Measurements from ENCODE around the gene FAM107A. TPM values are rescaled to one million over a fixed set of nuclear protein-coding genes. Genes with fewer than 3 reads are reported as not detected.

FAM107A gene
- total RNA-seq, 1 donor from 2014 or later, result 0.63 TPM

DNA sequence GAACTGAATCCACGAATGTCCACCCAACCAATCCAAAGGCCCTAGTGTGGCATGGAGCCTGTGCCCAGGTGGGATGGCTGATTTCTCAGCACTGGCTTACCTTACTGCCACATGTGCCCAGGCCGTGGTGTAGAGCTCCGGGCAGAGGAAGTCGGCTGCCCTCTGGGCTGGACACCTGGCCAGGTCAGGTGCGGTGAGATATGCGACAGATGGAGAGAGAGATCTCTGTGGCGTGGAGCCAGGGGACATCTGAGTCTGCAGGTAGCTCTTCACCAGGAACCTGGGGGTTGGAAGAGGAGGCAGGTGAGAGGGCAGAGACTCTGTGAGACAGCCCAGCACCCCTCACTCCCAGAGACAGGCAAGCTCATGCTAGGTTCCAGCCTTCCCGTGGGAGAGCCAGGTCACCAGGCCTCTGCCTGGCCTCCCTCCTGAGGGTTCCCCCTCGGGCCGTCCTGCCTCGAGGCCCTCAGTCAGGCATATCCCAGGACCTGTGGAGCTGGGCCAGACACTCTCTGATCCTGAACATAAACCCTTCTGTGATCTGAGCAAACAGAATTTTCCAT is 52.8 kb downstream of the FAM107A start:
- Histone ChIP-seq H3K4me3 (ENCODE audit: low read depth, low read length) (no peak overlapping the region), H3K36me3 (ENCODE audit: control insufficient read depth, insufficient read depth, low read length) (no peaks in the 10 kb centered on the region), H3K27me3 (ENCODE audit: control insufficient read depth, insufficient read depth, low read length) (no peaks in the 10 kb centered on the region)
- DNase-seq (ENCODE audit: low read depth), result no peak
- TF ChIP-seq, protein P1, sequence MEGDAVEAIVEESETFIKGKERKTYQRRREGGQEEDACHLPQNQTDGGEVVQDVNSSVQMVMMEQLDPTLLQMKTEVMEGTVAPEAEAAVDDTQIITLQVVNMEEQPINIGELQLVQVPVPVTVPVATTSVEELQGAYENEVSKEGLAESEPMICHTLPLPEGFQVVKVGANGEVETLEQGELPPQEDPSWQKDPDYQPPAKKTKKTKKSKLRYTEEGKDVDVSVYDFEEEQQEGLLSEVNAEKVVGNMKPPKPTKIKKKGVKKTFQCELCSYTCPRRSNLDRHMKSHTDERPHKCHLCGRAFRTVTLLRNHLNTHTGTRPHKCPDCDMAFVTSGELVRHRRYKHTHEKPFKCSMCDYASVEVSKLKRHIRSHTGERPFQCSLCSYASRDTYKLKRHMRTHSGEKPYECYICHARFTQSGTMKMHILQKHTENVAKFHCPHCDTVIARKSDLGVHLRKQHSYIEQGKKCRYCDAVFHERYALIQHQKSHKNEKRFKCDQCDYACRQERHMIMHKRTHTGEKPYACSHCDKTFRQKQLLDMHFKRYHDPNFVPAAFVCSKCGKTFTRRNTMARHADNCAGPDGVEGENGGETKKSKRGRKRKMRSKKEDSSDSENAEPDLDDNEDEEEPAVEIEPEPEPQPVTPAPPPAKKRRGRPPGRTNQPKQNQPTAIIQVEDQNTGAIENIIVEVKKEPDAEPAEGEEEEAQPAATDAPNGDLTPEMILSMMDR (IDR thresholded peaks at IDR 0.05; ENCODE audit: insufficient read depth, low read length, poor library complexity, severe bottlenecking), result no peak

DNA sequence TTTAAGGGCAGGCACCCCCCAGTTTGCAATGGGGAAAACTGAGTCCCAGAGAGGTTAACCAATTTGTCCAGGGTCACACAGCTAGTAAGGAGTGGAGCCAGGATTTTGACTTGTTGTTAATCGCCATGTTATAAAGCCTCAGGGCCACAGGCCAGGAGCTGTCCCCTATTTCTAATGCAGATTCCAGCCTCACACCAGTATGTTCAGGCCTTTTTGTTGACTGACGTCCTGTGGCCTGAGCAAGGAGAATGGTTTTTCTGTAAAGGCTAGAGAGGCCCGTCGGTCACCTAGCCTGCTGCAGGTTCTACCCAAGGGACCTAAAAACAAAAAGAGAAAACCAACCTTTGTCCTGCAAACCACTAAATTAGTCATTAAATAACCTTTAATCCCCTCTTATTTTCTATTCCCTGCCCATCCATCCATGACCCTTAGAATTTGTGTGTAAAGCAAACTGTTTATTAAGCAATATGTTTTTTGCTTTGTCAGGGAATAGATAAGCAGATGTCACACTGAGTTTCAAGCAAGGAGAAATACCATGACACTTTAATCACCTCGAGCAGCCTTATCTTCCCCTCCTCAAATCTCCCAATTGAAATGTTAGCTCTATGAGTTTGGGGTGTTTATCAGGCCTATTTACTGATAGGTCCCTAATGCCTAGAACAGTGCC is 54.3 kb downstream of the FAM107A start:
- no peaks in the 10 kb centered on the region for H3K27me3 ChIP-seq (ENCODE audit: control insufficient read depth, insufficient read depth, low read length)
- no peaks in the 10 kb centered on the region for H3K36me3 ChIP-seq (ENCODE audit: control insufficient read depth, insufficient read depth, low read length)
- H3K4me3 ChIP-seq (ENCODE audit: low read depth, low read length), result no peak overlapping the region
- TF ChIP-seq, protein P1 (IDR thresholded peaks at IDR 0.05; ENCODE audit: insufficient read depth, low read length, poor library complexity, severe bottlenecking), result no peak
- DNase-seq (ENCODE audit: low read depth), result no peak

DNA sequence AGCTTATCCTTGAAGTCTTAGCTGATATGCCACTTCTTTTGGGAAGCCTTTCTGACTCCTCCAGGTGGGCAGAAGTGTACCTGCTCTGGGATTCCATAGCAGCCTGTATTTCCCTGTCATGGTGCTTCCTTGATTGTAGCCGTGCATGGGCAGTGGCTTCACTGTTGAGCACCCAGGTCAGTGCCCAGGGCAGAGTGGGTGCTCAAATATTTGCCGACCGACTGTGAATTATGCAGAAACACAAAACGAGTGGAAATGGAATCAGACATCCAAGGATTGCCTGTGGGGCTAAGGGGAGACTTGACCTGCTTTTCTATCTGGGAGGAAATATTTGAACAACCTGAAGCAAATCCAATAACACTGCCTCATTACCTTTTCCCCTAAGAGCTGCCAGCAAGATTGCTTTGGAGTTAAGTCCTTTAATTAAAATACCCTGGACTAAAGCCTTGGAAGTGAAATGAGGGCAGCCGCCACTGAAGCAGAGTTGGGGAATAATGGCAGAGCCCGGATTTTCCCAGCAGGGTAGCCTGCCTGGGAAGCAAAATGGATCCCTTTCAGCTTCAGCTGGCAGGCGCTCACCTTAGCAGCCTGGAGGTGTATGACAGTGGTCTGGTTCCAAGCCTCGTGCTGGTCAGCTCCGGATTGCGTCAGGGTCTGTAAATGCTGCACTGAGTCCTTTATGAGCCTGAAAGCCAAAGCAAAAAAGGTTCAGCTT is 55.1 kb downstream of the FAM107A start:
- DNase-seq (ENCODE audit: low read depth), result no peak
- Histone ChIP-seq H3K4me3 (ENCODE audit: low read depth, low read length) (no peak overlapping the region), H3K27me3 (ENCODE audit: control insufficient read depth, insufficient read depth, low read length) (no peaks in the 10 kb centered on the region), H3K36me3 (ENCODE audit: control insufficient read depth, insufficient read depth, low read length) (no peaks in the 10 kb centered on the region)
- TF ChIP-seq, protein P1 (IDR thresholded peaks at IDR 0.05; ENCODE audit: insufficient read depth, low read length, poor library complexity, severe bottlenecking), result no peak

DNA sequence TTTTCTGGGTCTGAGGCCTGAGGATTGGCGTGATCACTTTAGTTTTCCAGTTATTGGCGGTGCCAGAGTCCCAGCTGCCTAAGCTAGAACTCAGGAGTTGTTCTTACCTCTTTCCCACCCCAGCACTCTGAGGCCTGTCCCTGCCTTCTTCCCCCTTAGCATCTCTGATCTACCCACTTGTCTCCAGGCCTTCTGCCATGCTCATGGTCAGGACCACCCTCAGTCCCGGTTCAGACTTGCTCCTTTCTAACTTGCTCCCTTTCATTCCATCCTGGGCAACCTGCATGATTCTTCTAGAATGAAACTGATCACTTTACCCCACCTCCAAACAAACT is 55.9 kb downstream of the FAM107A start:
- TF ChIP-seq, protein P1 (IDR thresholded peaks at IDR 0.05; ENCODE audit: insufficient read depth, low read length, poor library complexity, severe bottlenecking), result no peak
- Histone ChIP-seq H3K4me3 (ENCODE audit: low read depth, low read length) (no peak overlapping the region), H3K36me3 (ENCODE audit: control insufficient read depth, insufficient read depth, low read length) (no peaks in the 10 kb centered on the region), H3K27me3 (ENCODE audit: control insufficient read depth, insufficient read depth, low read length) (no peaks in the 10 kb centered on the region)
- no peak for DNase-seq (ENCODE audit: low read depth)

DNA sequence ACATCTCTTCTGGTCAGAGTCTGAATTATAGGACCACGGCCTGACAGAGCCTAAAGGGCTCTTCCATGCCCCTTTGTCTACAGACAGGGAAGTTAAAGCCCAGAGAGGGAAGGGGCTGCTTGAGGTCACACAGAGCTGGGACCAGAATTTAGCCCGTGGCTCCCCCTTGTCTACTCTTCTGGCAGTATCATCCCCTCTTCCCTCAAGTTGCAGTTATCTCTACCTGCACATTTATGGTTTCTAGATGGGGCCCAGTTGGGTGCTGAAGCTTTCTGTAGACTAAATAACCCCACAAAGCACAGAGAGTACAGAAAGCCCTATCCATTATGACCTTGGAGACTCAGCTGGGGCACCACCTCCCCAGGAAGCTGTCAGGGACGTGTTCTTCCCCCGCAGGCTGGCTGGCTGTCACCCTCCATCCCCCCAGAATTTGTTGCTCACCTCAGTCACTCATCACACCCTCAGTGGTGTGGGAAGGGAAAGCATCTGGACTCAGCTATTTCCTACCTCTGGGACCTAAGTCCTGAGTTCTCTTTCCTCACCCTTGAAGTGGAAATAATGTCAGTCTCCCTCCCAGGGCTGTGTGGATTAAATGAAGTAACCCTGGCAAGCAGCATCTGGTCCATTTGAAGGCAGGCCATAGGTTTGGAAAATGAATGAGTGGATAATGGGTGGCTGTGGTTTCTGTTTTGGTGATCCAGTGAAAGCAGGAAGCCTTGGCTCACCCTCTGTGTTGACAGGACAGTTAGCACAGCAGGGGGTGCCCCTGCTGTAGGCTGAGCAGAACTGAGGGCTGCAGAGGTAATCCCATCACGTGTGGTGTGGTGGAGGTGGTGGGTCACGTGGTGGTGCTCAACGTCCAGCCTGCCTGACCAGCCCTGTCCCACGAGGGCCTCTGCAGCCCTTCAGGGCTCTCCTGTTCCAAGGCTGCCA is 56.5 kb downstream of the FAM107A start:
- DNase-seq (ENCODE audit: low read depth), result no peak
- no peaks in the 10 kb centered on the region for H3K36me3 ChIP-seq (ENCODE audit: control insufficient read depth, insufficient read depth, low read length)
- TF ChIP-seq, protein P1 (IDR thresholded peaks at IDR 0.05; ENCODE audit: insufficient read depth, low read length, poor library complexity, severe bottlenecking), result no peak
- no peaks in the 10 kb centered on the region for H3K27me3 ChIP-seq (ENCODE audit: control insufficient read depth, insufficient read depth, low read length)
- H3K4me3 ChIP-seq (ENCODE audit: low read depth, low read length), result no peak overlapping the region
